ENCODE data around the gene AMPD1. TPM values are rescaled to one million over a fixed set of nuclear protein-coding genes. Genes with fewer than 3 reads are reported as not detected.

AMPD1 gene
- 1 to 10 TPM in 1 of 4 donors, not detected in 3; 1.3 TPM for total RNA-seq

DNA sequence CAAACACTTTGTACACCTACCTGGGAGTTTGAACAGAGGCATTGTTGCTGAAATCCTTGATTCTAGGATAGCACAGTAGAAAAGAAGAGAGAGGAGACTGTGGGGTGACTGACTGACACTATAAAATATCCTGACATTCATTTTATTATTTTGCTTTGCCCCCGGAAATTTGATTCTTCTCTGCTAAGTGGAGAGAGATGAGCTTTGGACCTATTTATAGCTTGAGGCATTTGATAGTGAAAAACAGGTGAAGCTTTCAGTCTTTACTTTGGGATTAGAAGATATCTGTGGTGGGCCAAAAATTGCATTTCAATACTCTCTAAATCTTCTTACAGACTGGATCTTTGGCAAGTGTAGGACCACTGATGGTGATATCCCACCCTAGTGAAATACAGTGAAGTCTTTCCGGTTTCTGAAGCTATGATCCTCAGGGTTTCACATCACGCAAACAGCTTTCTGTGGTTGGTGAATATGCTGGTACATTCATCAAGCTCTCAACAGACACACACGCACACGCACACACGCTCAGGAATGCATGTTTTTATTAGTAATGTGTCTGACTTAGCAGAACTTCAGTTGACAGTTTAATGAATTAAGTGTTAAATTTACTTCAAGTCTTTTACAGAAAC is at the start of gene AMPD1:
Gene AMPD1 (minus strand): TSS at position 117 of the 629 bp plus-strand sequence. CDS start 75 bp downstream, at position 42.
- Histone ChIP-seq H3K27me3 (no peaks in the 10 kb centered on the region), H3K4me3 (no peak within 1 kb of the TSS), H3K4me1 (no peaks in the 10 kb centered on the region), H3K9me3 (no peaks in the 10 kb centered on the region), H3K36me3 (no peaks in the 10 kb centered on the region), H3K27ac (no peak within 1 kb of the TSS)
- no peak for DNase-seq
- intact Hi-C loops (cut with DNase I; ENCODE audit: low total_unique reads), result no loop called here
- TF ChIP-seq POLR2A (IDR thresholded peaks at IDR 0.05), result no peak
- TF ChIP-seq, protein P1, sequence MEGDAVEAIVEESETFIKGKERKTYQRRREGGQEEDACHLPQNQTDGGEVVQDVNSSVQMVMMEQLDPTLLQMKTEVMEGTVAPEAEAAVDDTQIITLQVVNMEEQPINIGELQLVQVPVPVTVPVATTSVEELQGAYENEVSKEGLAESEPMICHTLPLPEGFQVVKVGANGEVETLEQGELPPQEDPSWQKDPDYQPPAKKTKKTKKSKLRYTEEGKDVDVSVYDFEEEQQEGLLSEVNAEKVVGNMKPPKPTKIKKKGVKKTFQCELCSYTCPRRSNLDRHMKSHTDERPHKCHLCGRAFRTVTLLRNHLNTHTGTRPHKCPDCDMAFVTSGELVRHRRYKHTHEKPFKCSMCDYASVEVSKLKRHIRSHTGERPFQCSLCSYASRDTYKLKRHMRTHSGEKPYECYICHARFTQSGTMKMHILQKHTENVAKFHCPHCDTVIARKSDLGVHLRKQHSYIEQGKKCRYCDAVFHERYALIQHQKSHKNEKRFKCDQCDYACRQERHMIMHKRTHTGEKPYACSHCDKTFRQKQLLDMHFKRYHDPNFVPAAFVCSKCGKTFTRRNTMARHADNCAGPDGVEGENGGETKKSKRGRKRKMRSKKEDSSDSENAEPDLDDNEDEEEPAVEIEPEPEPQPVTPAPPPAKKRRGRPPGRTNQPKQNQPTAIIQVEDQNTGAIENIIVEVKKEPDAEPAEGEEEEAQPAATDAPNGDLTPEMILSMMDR (IDR thresholded peaks at IDR 0.05), result no peak

DNA sequence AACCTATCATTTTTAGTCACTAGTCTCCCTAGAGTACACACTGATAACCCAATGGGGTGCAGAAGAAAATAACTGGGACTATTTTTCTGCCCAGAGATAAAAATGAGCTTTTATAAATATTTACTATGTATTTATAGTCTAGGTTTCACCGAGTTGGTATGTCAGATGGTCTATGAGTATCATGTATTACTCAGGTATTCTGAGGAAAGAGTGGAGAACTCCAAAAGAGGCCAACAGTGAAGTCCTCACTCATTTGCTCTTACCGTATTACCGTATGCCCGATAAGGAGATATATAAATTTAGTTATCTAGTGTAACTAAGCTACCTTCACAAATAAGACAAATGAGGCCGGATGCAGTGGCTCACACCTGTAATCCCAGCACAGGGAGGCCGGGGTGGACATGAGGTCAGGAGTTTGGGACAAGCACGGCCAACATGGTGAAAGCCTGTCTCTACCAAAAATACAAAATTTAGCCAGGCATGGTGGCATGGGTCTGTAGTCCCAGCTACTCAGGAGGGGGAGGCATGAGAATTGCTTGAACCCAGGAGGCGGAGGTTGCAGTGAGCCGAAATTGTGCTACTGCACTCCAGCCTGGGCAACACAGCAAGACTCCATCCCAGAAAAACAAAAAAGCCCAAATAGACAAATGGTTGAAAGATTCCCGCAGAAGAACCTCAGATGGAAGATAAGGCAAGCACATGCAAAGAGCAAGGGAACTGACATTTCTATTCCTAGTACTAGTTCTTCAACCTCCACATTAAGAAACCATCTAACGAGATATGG is 46.8 kb upstream of the AMPD1 start:
- H3K27ac ChIP-seq, result no peak overlapping the region
- no peak for TF ChIP-seq POLR2A (IDR thresholded peaks at IDR 0.05)
- TF ChIP-seq, protein P1 (IDR thresholded peaks at IDR 0.05), result no peak
- intact Hi-C loops (cut with DNase I; ENCODE audit: low total_unique reads), result no loop called here
- H3K4me1 ChIP-seq, result peaks cover 0 to 9% of the 10 kb centered on the region in 2 donors
- H3K9me3 ChIP-seq, result no peaks in the 10 kb centered on the region
- H3K4me3 ChIP-seq, result no peak overlapping the region
- no peaks in the 10 kb centered on the region for H3K36me3 ChIP-seq
- no peaks in the 10 kb centered on the region for H3K27me3 ChIP-seq
- DNase-seq, result no peak

DNA sequence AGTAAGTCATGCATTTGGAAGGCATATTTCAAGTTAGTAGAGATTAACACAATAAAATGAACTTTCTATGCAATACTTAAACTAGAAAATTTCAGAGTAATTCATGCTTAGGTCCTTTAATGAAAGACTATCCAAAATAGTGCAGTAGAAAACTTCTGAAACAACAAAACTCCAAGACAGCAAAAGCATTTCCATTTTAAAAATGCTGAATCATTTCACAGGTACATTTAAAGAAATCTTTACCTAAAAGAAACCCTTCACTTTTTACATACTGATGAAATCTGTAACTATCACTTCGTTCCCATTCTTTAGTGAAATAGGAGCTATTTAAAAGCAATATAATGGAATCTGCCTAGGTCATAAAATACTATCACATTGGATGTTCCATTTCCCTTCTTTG is 45.0 kb upstream of the AMPD1 start:
- Histone ChIP-seq H3K27ac (no peak overlapping the region), H3K27me3 (no peaks in the 10 kb centered on the region), H3K4me1 (no peaks in the 10 kb centered on the region), H3K9me3 (no peaks in the 10 kb centered on the region), H3K4me3 (no peak overlapping the region), H3K36me3 (no peaks in the 10 kb centered on the region)
- no peak for TF ChIP-seq POLR2A (IDR thresholded peaks at IDR 0.05)
- TF ChIP-seq, protein P1 (IDR thresholded peaks at IDR 0.05), result no peak
- intact Hi-C loops (cut with DNase I; ENCODE audit: low total_unique reads), result no loop called here
- DNase-seq, result no peak

DNA sequence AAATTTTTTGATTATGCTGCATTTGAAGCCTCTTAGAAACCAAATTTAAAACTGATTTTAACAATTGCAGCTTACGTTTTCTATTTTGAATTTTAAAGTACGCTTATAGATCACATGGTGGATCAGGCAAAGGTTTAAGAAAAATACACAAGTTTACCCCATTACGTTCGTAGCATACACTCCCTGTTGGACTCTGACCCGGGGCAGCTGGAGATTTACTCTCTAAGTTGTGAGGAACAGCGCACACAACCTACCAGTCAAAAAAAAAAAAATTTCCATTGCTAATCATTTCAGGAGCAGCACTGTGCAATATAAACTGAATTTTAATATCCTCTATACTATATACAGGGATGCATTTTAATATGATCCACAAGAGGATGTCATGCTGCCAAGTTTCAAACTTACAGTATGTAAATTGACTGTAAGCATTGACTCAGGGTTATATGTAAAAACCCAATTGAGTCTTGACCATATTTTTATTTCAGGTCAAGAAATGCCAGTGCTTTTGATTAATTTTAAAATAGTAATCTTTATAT is 42.0 kb upstream of the AMPD1 start:
- Histone ChIP-seq H3K4me3 (no peak overlapping the region), H3K9me3 (no peaks in the 10 kb centered on the region), H3K36me3 (no peaks in the 10 kb centered on the region), H3K27ac (no peak overlapping the region), H3K4me1 (no peaks in the 10 kb centered on the region), H3K27me3 (no peaks in the 10 kb centered on the region)
- no peak for DNase-seq
- TF ChIP-seq POLR2A (IDR thresholded peaks at IDR 0.05), result no peak
- TF ChIP-seq, protein P1 (IDR thresholded peaks at IDR 0.05), result no peak
- intact Hi-C loops (cut with DNase I; ENCODE audit: low total_unique reads), result no loop called here

DNA sequence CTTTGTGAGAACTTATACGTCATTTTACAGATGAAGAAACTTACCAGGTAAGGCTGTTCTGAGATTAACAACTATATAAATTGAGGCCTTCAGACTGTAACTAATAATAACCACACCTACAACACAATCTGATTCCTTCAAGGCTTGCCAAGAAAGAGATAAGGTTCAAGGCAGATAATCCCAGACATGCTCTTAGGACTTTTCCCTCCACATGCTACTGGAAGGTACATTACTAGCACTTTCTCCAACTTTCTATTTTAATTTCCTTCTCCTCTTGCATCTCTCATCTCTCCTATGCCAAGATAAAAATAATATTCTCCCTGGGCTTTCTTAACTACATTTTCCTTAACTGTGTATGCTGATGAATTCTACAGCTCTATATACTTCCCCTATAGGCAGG is 40.1 kb upstream of the AMPD1 start:
- no peak for DNase-seq
- TF ChIP-seq, protein P1 (IDR thresholded peaks at IDR 0.05), result no peak
- TF ChIP-seq POLR2A (IDR thresholded peaks at IDR 0.05), result no peak
- no peak overlapping the region for H3K4me3 ChIP-seq
- H3K4me1 ChIP-seq, result no peaks in the 10 kb centered on the region
- H3K27me3 ChIP-seq, result no peaks in the 10 kb centered on the region
- H3K27ac ChIP-seq, result no peak overlapping the region
- no peaks in the 10 kb centered on the region for H3K36me3 ChIP-seq
- no peaks in the 10 kb centered on the region for H3K9me3 ChIP-seq
- intact Hi-C loops (cut with DNase I; ENCODE audit: low total_unique reads), result no loop called here
